G401.6 (cell line): ENCODE data around the gene LGR5.
"Not testable (repeated sequence)": the region's sequence is repeated elsewhere in the genome, so short reads cannot be mapped to it uniquely, and the experiment has no call there.

Experiments
- FAIRE-seq: peaks from 2 replicates; lab custom pipeline; 2012; peaks lifted over from hg19 to GRCh38; lab: Jason Lieb, UNC

The LGR5 gene

DNA sequence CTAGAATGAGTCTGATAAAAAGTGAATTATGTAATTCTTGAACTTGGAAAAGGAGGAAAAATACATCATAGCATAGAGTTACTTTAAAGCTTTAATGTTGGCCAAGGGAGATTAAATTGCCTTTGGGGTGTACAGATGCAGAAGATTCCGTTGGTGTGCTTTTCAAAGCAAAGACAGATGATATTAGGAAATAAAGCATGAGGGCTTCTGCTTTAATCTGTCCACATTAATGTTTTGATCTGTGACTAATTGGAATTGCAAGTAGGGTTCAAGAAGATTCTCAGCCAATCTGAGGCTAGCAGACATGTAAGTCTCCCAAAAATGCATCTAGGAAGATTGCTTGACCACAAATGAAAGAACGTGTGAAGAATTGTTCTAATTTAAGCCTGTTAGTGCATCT lies 35.2 kb downstream of the LGR5 start:
- FAIRE-seq, result no peak

DNA sequence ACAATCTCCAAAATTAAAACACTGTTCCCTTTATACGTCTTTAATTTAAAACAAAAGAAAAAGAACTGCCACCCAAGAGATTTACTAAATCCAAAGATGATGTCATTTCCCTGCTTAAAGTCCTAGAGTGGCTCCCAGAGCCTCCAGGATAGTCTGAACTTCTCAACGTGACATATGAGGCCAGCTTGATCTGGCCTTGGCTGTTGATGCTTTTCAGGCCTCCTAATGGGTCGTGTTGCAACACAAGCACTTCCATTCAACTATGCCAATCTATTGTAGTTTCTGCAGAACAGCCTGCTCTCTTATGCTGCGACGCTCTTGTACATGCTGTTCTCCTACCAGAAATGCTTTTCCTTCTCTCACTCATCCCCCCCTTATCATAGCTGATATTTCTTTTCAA lies 35.7 kb downstream of the LGR5 start:
- FAIRE-seq, result no peak

DNA sequence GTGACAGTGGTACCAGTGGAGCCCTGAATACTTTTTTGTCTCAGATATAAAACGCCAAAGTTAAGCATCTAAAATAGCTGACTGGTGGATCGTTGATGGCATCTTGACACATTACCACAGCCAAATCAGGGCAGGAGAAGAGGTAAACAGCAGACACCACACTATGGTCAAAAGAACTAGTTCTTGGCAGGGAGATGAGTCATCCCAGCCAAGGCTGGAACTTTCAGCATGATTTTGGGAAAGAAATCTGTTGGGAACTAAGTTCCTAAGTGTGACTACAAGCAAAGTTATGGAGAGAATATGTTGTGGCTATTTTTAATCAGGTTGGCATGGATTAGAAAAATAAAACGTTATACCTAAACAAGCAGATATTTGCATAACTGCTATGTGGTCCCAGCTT lies 36.9 kb downstream of the LGR5 start:
- no peak for FAIRE-seq

DNA sequence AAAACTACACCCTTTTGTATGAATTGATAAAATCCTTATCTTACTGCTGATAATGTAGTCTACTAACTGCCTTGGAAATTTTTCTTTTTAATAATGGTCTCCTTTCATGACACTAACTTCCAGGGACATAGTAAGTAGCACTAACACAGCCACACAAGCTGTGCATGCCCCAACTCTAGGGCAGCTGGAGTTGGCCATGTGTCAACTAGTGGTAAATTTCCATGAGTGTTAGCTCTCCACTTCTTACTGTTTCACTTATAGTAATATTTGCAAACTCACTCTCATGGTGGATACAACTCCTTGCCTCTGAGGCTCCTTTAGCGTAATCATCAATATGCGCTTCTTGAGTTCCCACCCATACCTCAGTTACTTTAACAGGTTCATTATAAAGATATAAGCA lies 38.0 kb downstream of the LGR5 start:
- FAIRE-seq, result no peak

DNA sequence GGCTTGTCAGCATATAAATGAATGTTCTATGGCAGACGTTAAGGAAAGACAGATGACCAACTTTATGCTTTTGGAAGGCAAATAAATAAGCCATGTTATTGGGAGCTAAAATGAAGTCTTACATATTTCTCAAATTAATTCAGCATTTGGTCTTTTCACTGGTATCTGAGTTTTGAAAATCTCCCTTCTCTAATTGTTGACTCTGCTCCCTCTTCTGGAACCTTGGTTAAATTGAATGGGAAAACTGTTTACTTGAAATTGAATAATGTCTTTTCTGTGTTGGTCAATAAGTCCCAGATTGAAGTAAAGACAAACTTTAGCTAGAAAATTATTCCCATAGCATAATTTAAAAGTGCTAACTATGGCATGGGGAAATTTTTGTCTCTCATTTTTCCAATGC lies 38.7 kb downstream of the LGR5 start:
- no peak for FAIRE-seq

DNA sequence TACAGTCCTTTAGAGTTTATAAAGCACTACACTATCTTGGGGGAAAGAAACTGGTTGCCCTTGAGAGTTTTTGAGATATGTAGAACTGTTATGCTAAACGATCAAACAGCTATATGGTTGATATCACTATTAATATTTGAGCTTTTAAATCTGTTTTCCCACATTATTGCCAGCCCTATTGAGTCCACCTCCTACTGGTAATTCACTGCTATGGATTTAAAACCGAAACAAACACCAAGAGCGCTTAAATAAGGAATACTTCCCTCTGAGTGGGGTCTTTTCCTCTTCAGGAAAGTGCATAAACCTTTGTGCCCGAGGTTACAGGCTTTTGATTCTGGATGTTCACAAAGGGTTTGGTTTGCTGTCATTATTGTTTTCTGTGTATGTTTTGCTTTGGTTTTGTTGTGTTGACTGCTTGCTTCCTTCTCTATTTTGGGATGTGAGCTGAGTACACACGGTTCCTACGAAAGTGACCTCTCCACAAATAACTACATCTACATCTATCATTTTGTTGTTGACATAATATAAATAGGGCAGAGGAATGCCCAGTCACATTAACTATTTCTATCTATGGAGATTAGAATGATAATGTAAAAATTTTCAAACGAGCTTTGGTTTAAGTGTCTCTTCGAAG lies 44.8 kb downstream of the LGR5 start:
- no peak for FAIRE-seq

DNA sequence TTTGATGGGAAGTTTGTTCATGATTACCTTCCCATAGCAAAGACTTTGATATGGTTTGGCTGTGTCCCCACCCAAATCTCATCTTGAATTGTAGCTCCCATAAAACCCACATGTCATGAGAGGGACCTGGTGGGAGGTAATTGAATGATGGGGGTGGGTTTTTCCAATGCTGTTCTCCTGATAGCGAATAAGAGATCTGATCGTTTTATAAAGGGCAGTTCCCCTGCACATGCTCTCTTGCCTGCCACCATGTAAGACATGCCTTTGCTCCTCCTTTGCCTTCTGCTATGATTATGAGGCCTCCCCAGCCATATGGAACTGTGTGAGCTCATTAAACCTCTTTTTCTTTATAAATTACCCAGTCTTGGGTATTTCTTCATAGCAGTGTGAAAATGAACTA lies 51.2 kb downstream of the LGR5 start:
- not testable (repeated sequence) for FAIRE-seq

DNA sequence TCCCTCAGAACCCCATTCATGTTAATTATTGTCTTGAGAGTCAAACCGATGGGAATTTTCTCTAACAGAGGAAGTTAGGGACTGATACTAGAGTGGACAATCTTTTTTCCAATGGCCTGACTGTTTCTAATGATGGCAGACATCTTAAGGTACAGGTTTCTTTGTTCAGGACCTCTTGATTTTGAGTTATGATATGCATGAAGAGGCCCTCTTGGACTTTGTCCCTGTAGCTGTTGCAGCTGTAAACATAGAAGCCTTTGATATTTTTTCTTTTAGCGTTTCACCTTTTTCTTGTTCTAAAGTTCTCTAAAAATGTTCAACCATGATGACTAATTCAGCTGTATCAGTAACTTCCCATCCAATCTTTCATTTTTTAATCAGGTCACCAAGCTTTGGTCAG lies 53.0 kb downstream of the LGR5 start:
- no peak for FAIRE-seq

DNA sequence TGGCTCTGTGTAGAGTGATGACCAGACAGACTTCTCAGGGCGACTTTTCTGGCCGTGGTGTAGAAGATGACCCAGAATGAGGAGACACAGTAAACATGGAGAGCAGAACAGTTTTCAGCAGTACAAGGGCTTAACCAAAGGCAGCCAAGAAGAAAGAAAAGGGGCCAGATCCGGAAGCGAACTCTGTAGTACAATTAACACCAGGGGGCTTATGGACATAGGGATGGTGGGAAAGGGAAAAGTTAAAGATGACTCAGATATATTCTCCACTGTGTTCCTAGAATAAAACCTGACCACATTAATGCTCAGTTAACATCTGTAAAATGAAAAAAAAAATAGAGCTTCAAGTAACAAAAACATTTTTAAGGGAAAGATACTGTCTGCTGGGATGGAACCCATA lies 60.2 kb downstream of the LGR5 start:
- no peak for FAIRE-seq

DNA sequence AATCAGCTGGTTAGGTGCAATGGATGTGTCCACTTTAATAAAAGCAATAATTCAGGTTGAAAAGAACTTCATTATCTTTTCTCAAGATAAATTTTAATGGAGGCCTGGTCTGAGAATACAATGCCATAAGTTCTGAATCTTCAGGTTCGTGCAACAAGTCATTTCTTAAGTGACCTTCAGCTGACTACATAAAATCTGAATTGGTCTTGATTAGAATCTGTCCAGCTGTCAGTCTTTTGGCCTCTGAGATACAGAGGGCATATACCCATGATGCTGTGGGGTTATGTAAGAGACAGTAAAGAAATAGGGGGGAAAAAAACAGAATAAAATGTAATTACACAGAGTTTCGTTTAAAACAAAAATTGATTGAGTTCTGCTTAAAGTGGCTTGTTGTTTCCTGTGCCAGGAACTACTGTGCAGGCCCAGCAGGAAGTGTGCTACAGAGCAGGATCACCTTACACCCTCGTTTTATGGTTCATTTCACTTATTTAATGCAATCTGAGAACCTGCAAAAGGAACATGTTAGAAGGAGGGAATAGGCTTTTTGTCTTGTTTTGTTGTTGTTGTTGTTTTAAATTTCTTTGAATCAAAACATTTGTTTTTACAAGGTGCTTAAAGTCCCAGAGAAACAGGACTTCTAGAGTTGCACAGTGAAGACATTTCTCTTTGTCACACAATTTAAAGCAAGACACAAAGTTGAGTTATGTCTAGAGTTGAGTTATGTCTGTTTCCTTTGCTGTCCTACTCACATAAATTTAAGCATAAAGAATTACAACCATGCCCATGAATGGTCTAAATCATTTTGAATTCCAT lies 64.2 kb downstream of the LGR5 start:
- FAIRE-seq, result no peak

DNA sequence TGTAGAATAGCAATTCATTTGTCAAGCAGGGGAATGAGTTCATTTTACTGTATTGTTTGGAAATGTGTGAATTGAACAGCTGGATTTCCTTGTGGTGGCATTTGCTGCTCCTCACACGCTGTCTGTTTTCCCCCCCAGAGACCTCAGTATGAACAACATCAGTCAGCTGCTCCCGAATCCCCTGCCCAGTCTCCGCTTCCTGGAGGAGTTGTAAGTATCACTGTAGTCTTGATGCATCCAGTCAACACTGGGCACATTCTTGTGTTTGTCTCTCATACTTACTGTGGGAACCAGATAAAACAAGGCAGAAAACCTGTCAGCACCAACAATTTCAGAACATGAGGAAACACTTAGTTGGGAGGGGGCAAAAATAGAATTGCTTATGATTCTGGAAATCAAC lies 64.9 kb downstream of the LGR5 start:
- no peak for FAIRE-seq

DNA sequence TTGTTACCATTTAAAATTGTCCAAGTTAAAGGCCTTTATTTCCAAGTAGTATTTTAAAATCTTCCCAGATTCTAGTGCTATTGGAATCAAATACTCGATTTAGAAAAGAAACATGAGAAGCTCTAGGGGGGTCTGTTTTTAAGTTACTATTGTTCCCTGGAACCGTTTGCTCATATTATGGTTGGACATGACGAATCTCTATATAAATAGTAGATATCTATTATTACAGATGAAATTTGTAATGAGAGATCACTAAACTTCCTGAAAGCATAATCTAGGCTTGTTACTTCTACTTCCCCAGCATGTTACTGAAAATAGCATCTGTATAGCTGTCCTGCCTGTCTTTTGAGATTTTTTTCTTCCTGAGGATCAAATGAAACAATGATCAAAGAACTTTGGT lies 70.1 kb downstream of the LGR5 start:
- no peak for FAIRE-seq

DNA sequence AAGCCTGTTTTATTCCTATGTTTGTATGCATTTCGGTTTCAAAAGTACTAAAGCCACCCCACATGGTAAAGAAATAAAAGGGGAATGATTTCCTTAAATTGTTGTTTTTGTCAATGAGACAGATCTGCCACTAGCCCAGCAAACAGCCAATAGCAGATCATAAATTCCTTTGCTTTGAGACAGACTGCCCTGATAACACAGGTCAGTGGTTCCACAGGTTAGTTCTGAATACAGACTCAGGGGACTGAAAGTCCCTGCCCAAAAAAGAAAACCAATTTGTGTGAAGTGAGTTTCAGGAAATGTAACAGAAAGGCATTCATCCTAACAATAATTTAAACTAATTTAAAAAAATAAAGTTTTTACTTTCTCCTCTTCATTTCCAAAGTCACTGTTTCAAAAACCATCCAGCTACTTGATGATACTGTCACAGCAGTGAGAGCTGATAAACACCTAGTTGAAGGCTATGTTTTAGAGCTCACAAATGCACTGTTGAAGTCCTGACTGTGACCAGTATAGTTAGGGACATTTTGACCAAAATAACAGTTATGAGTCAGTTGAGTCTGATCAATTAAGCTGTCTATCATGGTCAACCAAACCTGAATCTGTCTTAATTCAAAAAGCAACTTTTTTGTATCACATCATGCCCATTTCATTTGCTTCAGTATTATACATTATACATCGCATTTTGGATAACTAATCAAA lies 77.7 kb downstream of the LGR5 start:
- FAIRE-seq, result no peak

DNA sequence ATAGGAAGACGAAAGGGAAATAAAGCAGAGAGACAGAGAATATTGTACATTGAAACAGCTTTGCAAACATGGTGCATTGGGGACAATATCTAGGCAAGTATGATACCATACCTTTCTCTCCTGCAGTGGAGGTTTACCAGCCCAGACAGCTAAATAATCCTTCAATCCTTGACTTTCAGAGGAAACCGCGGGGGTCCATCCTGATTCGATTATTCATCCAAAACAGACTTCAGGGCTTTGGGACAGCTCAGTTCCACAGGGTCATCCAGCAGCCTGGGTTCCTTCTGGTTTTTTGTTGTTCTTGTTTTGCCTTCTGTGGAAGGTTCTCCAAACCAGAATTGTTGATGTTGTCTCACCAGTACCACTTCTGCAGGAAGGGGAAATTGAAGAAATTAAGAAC lies 81.5 kb downstream of the LGR5 start:
- FAIRE-seq, result no peak

DNA sequence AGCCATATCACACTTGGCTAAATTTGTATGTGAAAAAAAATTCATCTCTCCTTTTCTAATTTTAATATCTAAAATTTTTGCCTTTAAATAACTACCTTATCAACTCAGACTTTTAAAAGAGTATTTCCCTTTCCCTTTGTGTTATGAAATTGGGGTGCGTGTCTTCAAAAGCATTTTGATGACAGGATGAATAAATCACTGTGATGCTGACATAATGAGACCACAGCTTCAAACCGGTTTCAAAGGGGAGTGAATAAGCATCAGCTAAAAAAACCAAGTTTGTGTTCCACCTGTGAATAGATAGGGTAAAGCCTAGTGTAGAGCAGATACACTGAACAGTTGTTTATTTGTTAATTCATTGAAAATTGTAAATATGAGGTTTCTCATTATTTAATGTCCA lies 85.0 kb downstream of the LGR5 start:
- FAIRE-seq, result no peak

DNA sequence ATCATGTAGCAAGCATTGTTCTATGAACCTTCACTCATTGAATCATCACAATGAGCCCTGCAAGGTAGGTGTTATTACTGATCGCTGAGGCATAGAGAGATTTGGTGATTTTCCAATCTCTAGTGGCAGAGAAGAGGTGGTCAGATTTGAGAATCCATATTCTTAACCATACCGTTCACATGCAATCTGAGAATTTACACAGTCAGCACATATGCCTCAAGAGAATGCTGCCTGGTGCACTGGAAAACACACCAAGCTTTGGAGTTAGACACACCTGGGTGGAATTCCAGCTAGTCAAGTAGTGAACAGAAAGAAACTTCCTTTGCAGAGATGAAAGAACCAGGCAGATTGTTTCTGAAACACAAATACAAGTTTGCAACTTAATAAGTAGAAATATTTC lies 94.1 kb downstream of the LGR5 start:
- no peak for FAIRE-seq

DNA sequence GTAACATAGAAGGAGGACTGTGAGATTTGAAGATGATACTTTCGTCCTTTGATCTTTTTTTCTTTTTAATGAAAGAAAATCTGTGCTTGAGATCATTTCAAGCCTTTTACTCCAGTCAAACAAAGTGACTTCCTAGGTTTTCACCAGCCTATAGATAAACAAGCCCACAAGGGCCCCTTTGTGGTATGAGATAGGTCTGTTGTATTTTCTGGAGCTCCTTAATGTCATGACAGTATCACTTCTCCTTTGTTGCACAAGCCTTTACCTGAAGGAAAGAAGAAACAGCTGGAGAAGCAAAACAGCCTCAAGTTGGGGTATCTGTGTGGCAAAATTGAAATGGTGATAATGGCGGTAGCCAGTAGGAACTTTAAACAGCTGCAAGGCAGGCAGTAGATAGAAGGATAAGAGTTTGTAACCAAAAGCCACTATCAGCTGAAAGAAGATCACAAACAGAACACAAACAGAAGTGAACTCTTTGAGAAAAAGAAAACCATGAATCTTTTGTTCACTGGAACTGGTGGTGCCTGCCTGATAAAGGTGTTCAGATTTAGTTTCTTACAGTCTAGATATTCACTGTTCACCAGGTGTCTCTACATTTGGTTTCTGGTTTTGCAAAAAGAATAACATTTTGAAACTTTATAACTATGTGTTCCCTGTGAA lies 96.8 kb downstream of the LGR5 start:
- FAIRE-seq, result no peak

DNA sequence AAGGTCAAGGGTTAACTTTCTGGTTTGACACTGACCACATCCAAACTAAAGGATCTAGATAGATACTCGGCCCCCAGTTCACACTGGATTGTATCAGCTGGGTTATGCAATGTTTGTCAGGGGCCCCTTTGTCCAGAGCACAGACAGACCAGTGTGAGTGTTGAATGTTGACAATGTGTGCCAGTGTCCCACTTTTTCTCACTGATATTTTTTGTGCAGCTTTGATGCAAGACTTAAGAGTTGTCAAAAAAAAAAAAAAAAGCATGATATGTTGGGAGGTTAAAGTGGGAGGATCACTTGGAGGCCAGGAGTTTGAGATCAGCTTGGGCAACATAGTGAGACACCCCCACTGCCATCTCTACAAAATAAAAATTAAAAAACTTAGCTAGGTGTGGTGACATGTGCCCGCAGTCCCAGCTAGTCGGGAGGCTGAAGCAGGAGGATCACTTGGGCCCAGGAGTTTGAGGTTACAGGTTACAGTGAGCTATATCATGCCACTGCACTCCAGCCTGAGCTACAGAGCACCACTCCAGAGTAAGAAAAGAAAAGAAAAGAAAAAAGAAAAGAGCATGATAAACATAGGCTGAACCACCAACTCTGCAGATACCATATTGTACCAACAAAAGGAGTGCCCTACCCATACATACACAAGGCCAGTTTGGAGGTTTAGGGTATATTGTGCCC lies 97.5 kb downstream of the LGR5 start:
- no peak for FAIRE-seq

DNA sequence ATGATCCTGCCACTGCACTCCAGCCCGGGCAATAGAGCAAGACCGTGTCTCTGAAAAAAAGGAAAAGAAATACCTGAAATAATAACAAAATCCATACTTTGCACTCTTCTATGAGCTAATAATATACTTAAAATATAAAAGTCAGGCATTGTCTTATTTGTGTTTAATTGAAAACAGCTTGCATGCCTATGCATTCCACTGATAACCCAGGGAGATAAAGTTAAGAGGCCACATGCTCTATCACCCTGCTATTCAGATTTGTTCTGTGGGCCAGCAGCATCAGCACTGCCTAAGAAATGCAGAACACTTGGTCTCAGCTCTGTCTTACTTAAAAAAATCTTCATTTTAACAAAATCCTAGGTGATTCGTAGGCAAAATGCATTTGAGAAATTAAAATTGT lies 99.2 kb downstream of the LGR5 start:
- FAIRE-seq, result no peak

DNA sequence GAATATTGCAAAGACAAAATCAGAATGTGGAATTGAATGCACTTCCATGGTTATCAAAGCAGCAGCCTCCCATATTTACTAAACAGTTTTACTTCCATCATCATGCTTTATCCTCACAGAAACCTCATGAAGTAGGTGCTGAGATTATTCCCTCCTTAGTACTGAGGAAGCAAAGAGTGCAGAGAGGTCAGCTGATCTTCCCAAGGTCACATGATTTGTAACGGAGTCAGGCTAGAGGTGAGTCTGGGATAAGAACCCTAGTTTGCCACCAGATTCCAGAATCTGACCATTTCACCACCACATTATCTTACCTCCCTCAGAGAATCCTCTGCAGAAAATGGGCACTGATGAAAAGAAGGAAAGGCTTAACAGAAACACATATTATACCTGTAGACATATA lies 102.0 kb downstream of the LGR5 start:
- FAIRE-seq, result no peak

DNA sequence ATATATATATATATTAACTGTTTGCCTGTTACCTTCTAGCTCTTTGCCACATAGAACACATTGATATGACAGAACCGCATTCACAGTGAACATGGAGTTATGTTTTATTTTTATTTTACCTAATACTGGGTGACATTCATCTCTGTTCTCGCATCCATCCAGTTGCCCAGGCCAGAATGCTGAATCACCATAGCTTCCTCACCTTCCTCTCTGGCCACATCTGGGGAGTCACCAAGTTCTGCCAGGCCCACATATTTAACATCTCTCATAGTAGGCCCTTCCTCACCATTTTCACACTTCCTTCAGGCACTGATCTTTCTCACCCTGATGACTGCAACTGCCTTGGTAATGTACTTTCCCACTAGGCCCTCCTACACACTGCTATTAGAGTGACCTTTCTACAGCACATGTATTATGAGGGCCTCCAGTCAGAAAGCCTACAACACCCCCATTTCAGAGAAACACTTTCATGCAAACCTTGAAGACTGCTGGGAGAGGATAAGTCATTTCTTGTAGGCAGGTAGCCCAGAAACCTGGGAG lies 106.8 kb downstream of the LGR5 start:
- no peak for FAIRE-seq

DNA sequence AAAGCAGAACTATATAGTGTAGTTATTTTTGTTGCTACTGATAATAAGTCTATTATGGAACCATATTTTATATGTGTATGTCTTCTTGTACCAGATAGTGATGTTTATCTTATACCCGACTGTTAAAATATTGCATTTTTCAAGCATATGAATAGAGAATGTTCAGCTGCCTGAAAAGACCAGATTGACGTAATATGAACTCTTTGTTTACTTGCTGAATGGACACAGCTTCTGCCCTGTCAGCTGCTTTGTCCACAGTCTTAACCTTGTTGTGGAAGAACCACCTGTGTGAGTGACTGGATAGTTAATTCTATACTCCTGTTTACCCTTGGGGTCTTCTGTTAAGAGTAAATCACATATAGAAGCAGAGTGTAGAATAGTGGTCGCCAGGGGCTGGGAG lies 109.3 kb downstream of the LGR5 start:
- FAIRE-seq, result no peak
